ENCODE data around the gene NAA15. TPM values are rescaled to one million over a fixed set of nuclear protein-coding genes. Genes with fewer than 3 reads are reported as not detected.

NAA15 gene
- total RNA-seq, 1 experiment from 2014 or later, result 55.0 TPM

- Histone ChIP-seq H3K27ac (ENCODE audit: low read length) (peak overlapping the region; percentile 90), H3K4me3 (ENCODE audit: low read depth in 2 of 2, low read length in 2 of 2) (peak overlapping the region; percentile 71 to 90), H3K27me3 (ENCODE audit: control insufficient read depth, insufficient read depth, low read length) (no peaks in the 10 kb centered on the region), H3K4me1 (ENCODE audit: control insufficient read depth, insufficient read depth, low read length) (peaks cover 11% of the 10 kb centered on the region; the same call in 1 of the 2 replicates), H3K9me3 (ENCODE audit: control insufficient read depth, insufficient read depth, low read depth, low read length) (no peaks in the 10 kb centered on the region), H3K36me3 (ENCODE audit: control insufficient read depth, insufficient read depth, low read length) (peaks cover 7% of the 10 kb centered on the region)
- intact Hi-C loops (cut with micrococcal nuclease; ENCODE audit: unreplicated experiment), result loop anchor here (1.0 kb wide), 1 partner anchor 67 kb away; no protein-coding TSS in a partner anchor
- TF ChIP-seq CTCF (IDR thresholded peaks at IDR 0.05), result peak; percentile 46
- no peak for TF ChIP-seq POLR2AphosphoS5 (IDR thresholded peaks at IDR 0.05; ENCODE audit: low read depth, low read length)
- no peak for TF ChIP-seq TCF7L2 (IDR thresholded peaks at IDR 0.05; ENCODE audit: low read depth, low read length)
- TF ChIP-seq SIN3A (IDR thresholded peaks at IDR 0.05; ENCODE audit: borderline replicate concordance, insufficient read depth, low read depth, low read length), result no peak
- TF ChIP-seq REST (IDR thresholded peaks at IDR 0.05; ENCODE audit: insufficient read depth in 1 of 2, low read depth in 2 of 2, low read length in 1 of 2), result no peak
- in situ Hi-C loops (cut with HindIII; ENCODE audit: low pct_unique_long_range_greater_than_20kb, low sequenced_read_pairs), result no loop called here
- ChIA-PET CTCF (interaction anchor here (0.6 to 1.4 kb wide), 5 partner anchors 15 to 265 kb away, joined by 3 to 8 read pairs (median 3); partner anchors contain the start of gene MGARP), POLR2A (interaction anchor here (0.5 to 0.6 kb wide), 3 partner anchors 35 to 200 kb away, joined by 3 to 9 read pairs (median 3); no protein-coding TSS in a partner anchor)
- no TSS peak for BruUV-seq (replicated peaks)
- ATAC-seq (peak; percentile 23), DNase-seq (ENCODE audit: low read depth, low spot score) (no peak)
Observed at GRCh38 chr4:139295942-139296299, 5.4 kb upstream of the NAA15 start.

- TF ChIP-seq TCF7L2 (IDR thresholded peaks at IDR 0.05; ENCODE audit: low read depth, low read length), result no peak
- TF ChIP-seq REST (IDR thresholded peaks at IDR 0.05; ENCODE audit: insufficient read depth in 1 of 2, low read depth in 2 of 2, low read length in 1 of 2), result no peak
- no peak for TF ChIP-seq SIN3A (IDR thresholded peaks at IDR 0.05; ENCODE audit: borderline replicate concordance, insufficient read depth, low read depth, low read length)
- no peak for TF ChIP-seq POLR2AphosphoS5 (IDR thresholded peaks at IDR 0.05; ENCODE audit: low read depth, low read length)
- no peak for TF ChIP-seq CTCF (IDR thresholded peaks at IDR 0.05)
- Histone ChIP-seq H3K36me3 (ENCODE audit: control insufficient read depth, insufficient read depth, low read length) (peaks cover 7% of the 10 kb centered on the region), H3K4me3 (ENCODE audit: low read depth in 2 of 2, low read length in 2 of 2) (no peak overlapping the region), H3K4me1 (ENCODE audit: control insufficient read depth, insufficient read depth, low read length) (peaks cover 11% of the 10 kb centered on the region; the same call in 1 of the 2 replicates), H3K9me3 (ENCODE audit: control insufficient read depth, insufficient read depth, low read depth, low read length) (no peaks in the 10 kb centered on the region), H3K27ac (ENCODE audit: low read length) (peak overlapping the region; percentile 12; the same call in 1 of the 2 replicates), H3K27me3 (ENCODE audit: control insufficient read depth, insufficient read depth, low read length) (no peaks in the 10 kb centered on the region)
- CTCF ChIA-PET, result interaction anchor here (1.1 kb wide), 1 partner anchor 119 kb away, joined by 5 read pairs; no protein-coding TSS in a partner anchor
- intact Hi-C loops (cut with micrococcal nuclease; ENCODE audit: unreplicated experiment), result no loop called here
- POLR2A ChIA-PET, result no interaction called here
- DNase-seq (ENCODE audit: low read depth, low spot score) (no peak), ATAC-seq (no peak)
- BruUV-seq (replicated peaks), result no TSS peak
- in situ Hi-C loops (cut with HindIII; ENCODE audit: low pct_unique_long_range_greater_than_20kb, low sequenced_read_pairs), result no loop called here
Observed at GRCh38 chr4:139297001-139297410, 4.3 kb upstream of the NAA15 start.

Measured in Panc1 (cell line).